Thyroid gland (tissue), 4 donors: ENCODE data around the gene NHERF2.

Source experiments
- POLR2A ChIP-seq, 2 donors: fragments of 450-650 bp; IDR thresholded peaks; one replicate each; pipeline ENCODE4 v1.6.1; 2017; ENCODE audit warnings: antibody characterized with exemption in 2 of 2, mild to moderate bottlenecking in 2 of 2, moderate library complexity in 1 of 2
- TF ChIP-seq, protein P1 (sequence below), 6 experiments: fragments of 200-600 bp in 3 of 6; fragments of 450-650 bp in 3 of 6; sonication (generic) in 3 of 6; IDR thresholded peaks; one replicate each; pipeline ENCODE4 v1.5.1; 2016 to 2019; ENCODE audit warnings: antibody characterized with exemption in 6 of 6, mild to moderate bottlenecking in 2 of 6, inconsistent platforms in 1 of 6, moderate library complexity in 1 of 6

DNA sequence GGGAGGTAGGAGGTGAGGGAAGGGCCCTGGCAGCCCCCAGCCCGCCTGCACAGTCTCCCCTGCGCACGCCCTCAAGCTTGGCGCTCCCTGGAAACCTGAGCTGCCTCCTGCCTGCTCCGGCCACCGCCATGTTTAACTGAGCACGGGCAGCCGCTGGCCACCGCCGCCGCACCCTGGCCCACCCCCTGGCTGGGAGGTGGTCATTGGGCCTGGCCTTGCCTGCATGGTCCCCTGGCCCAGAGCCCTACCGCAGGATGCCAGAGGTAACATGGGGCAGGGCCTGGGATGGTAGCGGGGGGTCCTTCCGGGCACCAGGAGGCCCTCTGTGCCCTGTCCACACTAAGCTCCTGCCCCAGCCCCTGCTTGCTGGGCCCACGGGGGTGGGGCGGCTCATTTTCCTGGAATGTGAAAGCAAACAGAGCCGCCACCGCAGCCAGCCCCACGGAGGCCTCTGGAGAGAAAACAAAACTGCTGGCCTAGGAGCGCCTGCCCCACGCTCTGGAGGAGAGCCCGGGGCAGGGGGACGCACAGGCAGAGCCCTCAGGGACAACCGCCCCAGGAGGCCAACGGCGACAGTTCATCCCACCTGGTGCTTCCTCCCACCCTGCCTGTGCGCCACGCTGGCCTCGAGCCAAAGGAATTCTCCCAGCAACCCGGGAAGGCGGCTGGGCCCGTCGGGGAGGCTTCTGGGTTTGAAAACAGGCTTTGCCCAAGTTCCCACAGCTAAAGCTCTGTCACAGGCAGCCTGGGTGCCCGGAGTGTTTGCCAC lies 8.9 kb downstream of the NHERF2 start:
- no peak for TF ChIP-seq POLR2A (IDR thresholded peaks at IDR 0.05)
- TF ChIP-seq, protein P1, sequence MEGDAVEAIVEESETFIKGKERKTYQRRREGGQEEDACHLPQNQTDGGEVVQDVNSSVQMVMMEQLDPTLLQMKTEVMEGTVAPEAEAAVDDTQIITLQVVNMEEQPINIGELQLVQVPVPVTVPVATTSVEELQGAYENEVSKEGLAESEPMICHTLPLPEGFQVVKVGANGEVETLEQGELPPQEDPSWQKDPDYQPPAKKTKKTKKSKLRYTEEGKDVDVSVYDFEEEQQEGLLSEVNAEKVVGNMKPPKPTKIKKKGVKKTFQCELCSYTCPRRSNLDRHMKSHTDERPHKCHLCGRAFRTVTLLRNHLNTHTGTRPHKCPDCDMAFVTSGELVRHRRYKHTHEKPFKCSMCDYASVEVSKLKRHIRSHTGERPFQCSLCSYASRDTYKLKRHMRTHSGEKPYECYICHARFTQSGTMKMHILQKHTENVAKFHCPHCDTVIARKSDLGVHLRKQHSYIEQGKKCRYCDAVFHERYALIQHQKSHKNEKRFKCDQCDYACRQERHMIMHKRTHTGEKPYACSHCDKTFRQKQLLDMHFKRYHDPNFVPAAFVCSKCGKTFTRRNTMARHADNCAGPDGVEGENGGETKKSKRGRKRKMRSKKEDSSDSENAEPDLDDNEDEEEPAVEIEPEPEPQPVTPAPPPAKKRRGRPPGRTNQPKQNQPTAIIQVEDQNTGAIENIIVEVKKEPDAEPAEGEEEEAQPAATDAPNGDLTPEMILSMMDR (IDR thresholded peaks at IDR 0.05) = no peak
